HG03378 (cell line): Measurements from ENCODE around the gene TSPO.

Experiments used
- ATAC-seq: cut with Tn5 transposase; IDR thresholded peaks from one replicate; pipeline ENCODE4 v1.9.1; 2021; ENCODE audit warnings: mild to moderate bottlenecking, moderate library complexity; ENCODE audit not compliant: unreplicated experiment

Gene TSPO

GRCh38 chr22:43199541-43199940 is 48.2 kb downstream of the TSPO start:
- no peak for ATAC-seq

DNA sequence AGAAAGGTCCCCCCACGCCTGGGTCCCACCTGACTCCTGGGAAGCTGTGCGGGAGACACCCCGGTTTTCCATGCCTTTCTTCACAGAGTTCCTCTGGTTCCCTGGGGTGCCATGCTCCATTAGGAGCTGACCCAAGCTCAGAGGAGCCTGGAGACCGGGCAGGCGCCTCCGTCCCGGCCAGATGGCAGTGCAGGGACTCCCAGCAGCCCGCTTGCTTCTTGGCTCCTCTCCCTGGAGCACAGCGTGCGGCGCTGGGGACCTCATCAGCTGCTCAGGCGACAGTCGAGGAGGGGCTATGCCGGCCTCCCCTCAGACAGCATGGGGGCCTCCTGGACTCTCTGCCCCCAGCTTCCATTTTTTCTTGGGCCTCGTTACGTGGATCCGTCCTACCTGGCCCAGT is 48.7 kb downstream of the TSPO start:
- ATAC-seq = no peak

DNA sequence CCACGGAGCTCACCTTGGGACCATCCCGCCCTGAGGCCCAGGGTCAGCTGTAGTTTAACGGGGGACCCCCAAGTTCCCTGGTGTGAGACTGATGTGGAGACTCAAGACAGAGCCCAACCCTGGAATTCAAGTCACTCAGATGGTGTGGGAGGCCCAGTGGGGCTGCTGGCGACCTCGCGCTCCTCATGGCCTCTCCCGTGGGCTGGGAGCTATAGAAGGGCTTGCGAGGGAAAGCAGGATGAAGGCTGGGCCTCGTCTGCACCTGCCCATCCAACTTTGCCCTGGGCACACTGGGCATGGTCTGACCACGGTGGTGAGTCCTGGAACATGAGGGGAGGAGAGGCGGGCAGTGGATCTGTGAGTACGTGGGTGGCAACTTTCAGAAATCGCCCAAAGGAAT is 49.2 kb downstream of the TSPO start:
- no peak for ATAC-seq

GRCh38 chr22:43201486-43202219 is 50.3 kb downstream of the TSPO start:
- no peak for ATAC-seq

- no peak for ATAC-seq
Measured at GRCh38 chr22:43202326-43202725, 51.0 kb downstream of the TSPO start.

GRCh38 chr22:43202756-43203410 is 51.5 kb downstream of the TSPO start:
- ATAC-seq = no peak

- ATAC-seq = no peak
Measured at GRCh38 chr22:43203471-43203981, 52.2 kb downstream of the TSPO start.

- no peak for ATAC-seq
Measured at GRCh38 chr22:43205261-43205691, 53.9 kb downstream of the TSPO start.

DNA sequence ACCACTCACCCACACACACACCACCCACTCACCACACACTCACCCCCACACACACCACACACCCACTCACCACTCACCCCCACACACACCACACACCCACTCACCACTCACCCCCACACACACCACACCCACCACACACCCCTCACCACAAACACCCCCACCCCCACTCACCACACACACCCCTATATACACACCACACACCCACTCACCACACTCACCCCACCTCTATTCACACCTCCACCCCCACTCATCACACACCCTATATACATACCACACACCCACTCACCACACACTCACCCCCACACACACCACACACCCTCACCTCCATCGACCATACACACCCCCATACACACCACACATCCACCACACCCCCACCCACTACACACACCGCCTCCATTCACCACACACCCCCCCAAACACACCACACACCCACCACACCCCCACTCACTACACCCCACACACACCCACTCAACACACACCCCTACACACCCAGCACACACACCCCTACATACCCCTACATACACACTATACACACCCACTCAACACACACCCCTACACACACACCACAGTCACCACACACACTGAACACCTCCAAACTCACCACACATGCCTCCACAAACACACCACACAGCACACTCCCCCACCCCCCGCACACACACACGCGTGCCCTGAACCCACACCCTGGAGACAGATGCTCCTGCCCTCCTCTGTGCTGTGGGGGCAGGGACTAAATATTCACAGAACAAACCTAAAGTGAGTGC is 54.6 kb downstream of the TSPO start:
- no peak for ATAC-seq

DNA sequence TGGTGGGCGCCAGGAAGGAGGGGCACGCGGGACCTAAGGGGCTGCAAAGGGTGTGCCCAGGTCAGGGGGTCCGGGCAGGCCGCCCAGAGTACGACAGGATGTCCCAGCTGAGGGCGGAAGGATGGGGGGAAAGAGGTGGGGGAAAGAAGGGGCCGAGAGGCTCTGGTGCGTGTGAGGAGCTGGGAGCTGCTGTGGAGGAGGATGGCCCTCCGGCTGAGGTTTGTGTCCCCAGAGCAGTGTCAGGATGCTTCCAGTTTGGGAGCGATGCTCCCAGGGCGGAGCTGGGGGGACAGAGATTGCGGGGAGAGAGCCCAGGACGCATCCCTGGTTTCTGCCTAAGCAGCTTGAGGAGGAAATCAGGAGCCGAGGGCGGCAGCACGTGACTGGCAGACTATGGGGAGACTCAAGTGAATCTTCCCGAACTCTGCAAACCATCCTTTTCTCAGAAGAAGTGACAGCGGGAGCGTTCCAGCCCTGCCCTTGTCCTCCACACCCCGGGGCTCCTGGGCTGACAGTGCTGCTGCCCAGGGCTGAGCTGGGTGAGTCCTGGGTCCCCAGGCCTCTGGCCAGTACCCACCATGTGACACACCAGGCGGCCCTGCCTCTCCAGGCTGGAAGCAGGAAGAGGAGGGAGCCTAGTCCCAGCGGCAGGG is 55.3 kb downstream of the TSPO start:
- no peak for ATAC-seq

GRCh38 chr22:43207386-43207785 is 56.0 kb downstream of the TSPO start:
- no peak for ATAC-seq

GRCh38 chr22:43207849-43208702 is 56.7 kb downstream of the TSPO start:
- ATAC-seq = no peak

- no peak for ATAC-seq
Measured at GRCh38 chr22:43208703-43209522, 57.6 kb downstream of the TSPO start.

DNA sequence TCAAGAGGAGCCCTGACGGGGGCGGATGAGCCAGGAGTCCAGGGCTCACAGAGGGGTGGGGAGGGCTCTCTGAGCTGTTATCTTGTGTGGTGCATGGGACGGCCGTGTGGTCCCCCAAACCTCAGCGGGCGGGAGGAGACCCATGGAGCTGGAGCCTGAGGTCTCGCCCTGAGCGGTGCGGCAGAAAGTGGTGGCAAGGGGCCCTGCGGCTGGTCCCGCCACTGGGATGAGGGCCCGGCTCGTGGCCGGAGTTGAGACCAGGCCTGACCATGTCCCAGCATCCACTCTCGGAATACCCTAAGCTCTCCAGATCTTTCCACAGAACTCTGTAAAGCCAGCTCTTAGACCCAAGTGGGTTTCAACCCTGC is 58.1 kb downstream of the TSPO start:
- no peak for ATAC-seq

DNA sequence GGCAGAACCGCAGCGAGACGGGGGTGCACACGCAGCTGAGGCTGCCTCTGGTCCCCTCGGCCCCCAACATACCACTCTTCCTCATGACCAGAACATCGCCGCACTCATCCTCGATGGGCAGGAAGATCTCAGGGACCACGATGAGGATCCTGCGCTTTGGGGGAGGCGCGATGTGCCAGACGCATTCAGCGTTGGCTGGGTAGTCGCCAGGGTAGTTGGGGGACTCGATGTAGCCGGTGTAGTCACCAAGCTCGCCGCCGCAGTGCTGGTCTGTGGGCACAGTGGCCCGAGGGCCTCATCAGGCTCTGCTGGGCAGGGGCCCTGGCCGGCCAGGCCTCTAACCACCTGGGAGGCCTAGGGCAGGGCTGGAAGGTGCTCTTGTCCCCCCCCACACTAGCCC is 58.6 kb downstream of the TSPO start:
- ATAC-seq = no peak

- no peak for ATAC-seq
Measured at GRCh38 chr22:43210631-43211515, 59.5 kb downstream of the TSPO start.

- ATAC-seq = no peak
Measured at GRCh38 chr22:43211941-43212433, 60.6 kb downstream of the TSPO start.

DNA sequence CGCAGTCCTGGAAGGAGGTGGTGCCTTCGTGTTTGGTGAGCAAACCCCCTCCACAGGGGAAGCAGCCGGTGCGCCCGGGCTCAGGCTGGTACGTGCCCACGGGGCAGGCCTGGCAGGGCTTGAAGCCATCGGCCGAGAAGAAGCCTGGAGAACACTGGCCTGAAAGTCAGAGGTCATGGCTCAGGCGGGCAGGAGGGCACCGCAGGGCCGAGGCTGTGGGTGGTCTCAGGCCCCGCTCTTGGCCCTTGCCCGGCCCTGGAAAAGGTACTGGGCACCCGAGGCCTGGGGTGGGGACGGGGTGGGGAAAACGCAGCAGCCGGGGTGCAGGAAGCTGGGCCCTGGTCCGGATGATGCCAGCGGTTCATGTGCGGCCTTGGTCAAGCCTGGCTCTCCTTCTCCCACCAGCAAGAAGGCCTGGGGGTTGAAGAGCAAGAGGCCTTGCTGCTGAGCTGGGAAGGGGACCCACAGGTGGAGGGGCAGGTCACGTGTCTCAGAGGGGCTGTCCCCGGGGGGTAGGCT is 61.1 kb downstream of the TSPO start:
- ATAC-seq = no peak
